Measurements from ENCODE around the gene NFAT5. TPM values are rescaled to one million over a fixed set of nuclear protein-coding genes. Genes with fewer than 3 reads are reported as not detected.
A peak's percentile ranks its signal among the peaks of the same experiment; 100 is the strongest.

NFAT5 gene
- total RNA-seq, 5 donors from 2014 or later (not counting 1 experiment from before 2014, with no cell fraction given) = 24.3 to 33.7 (median 27.8) TPM

- Mint-ChIP-seq H3K9me3 (no peaks in the 10 kb centered on the region), H3K4me1 (peaks cover 11 to 25% (median 20%) of the 10 kb centered on the region in 3 donors), H3K27ac (no peak overlapping the region), H3K4me3 (no peak overlapping the region), H3K27me3 (no peaks in the 10 kb centered on the region), H3K36me3 (no peaks in the 10 kb centered on the region)
- no peaks in the 10 kb centered on the region for H3K36me3 ChIP-seq (ENCODE audit: control insufficient read depth in 2 of 2, extremely low read depth in 1 of 2, insufficient read depth in 1 of 2, low read length in 1 of 2)
- no peak for DNase-seq
- H3K4me3 ChIP-seq (ENCODE audit: control insufficient read depth in 1 of 2, extremely low read depth in 1 of 2, low read length in 1 of 2) = no peak overlapping the region
- no peaks in the 10 kb centered on the region for H3K9me3 ChIP-seq
- no peaks in the 10 kb centered on the region for H3K27me3 ChIP-seq (replicated peaks in 1 of 2; ENCODE audit: control insufficient read depth in 2 of 2, extremely low read depth in 1 of 2, insufficient read depth in 2 of 2, low read length in 1 of 2)
- peaks cover 10 to 17% of the 10 kb centered on the region in 2 experiments for H3K4me1 ChIP-seq (ENCODE audit: control insufficient read depth in 1 of 2, extremely low read depth in 1 of 2, insufficient read depth in 2 of 2, low read length in 2 of 2)
- no peak overlapping the region for H3K27ac ChIP-seq (ENCODE audit: low read length)
- no peak for ATAC-seq (replicated peaks in 1 of 4)
- POLR2A ChIA-PET = no interaction called here
- CTCF ChIA-PET = no interaction called here
Observed at GRCh38 chr16:69561901-69562300, 3.9 kb upstream of the NFAT5 start.

DNA sequence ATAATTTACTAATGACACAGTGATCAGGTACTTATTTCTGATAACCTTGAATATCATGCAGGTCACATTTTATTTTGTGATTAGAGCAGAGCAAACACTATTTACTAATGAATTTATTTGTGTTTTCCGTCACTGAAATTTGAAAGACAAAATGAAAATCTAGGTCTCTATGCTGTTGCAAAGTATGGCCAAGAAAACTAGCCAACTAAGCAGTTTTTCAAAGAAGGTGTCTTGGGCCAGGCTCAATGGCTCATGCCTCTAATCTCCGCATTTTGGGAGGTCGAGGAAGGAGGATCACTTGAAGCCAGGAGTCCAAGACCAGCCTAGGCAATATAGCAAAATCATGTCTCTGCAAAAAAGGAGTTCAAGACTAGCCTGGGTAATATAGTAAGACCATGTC is 3.0 kb upstream of the NFAT5 start:
- POLR2A ChIA-PET = no interaction called here
- H3K9me3 ChIP-seq = no peaks in the 10 kb centered on the region
- no peak for DNase-seq
- Mint-ChIP-seq H3K9me3 (no peaks in the 10 kb centered on the region), H3K27ac (peak overlapping the region in 1 of 2 donors; percentile 24), H3K4me3 (no peak overlapping the region), H3K27me3 (no peaks in the 10 kb centered on the region), H3K36me3 (no peaks in the 10 kb centered on the region), H3K4me1 (peaks cover 20 to 34% (median 29%) of the 10 kb centered on the region in 3 donors)
- H3K27me3 ChIP-seq (replicated peaks in 1 of 2; ENCODE audit: control insufficient read depth in 2 of 2, extremely low read depth in 1 of 2, insufficient read depth in 2 of 2, low read length in 1 of 2) = no peaks in the 10 kb centered on the region
- no peak for ATAC-seq (replicated peaks in 1 of 4)
- peaks cover 15 to 26% of the 10 kb centered on the region in 2 experiments for H3K4me1 ChIP-seq (ENCODE audit: control insufficient read depth in 1 of 2, extremely low read depth in 1 of 2, insufficient read depth in 2 of 2, low read length in 2 of 2)
- CTCF ChIA-PET = no interaction called here
- peak overlapping the region; percentile 97 for H3K27ac ChIP-seq (ENCODE audit: low read length)
- 100% methylated on average over 1 of the region's 3 CpGs for WGBS (ENCODE audit: insufficient coverage)
- no peaks in the 10 kb centered on the region for H3K36me3 ChIP-seq (ENCODE audit: control insufficient read depth in 2 of 2, extremely low read depth in 1 of 2, insufficient read depth in 1 of 2, low read length in 1 of 2)
- no peak overlapping the region for H3K4me3 ChIP-seq (ENCODE audit: control insufficient read depth in 1 of 2, extremely low read depth in 1 of 2, low read length in 1 of 2)

DNA sequence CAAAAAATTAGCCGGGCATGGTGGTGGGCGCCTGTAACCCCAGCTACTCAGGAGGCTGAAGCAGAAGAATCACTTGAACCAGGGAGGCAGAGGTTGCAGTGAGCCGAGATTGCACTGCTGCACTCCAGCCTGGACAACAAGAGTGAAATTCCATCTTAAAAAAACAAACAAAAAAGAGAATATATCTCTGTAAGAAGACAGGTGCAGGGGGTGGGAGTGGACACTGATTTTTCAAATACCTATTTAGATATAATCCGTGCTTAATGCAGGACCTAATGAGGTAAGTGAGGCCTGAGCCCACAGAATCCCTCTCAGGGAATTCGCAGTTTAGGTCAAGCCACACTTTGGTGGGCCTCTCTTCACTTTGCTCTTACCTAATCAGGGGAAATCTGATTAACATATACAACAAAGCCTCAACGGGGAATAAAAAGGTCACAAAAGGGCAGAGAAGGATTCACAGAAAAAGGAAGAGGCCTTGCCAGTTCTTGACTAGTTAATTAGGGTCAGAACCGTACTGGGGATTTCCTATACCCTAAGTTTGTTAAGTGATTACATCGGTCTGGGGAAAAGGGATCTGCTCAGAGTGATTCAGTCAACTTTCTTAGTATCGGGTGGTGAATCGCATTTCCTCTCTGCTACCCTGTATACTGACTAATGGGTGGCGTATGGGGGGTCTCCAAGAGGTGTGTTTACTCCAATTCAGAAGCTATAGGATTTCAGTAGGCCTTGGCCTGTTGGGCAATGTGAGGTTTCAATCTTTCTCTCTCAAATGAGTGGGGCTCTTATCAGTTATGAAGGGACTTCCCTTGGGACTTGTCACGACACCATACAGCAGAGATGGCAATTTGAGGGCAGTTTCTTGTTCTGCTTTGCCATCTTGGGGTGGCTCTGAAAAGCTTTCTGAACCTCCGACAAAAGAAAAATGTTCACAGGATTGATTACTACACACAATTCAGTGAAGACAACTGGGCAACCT is 1.9 kb upstream of the NFAT5 start:
- DNase-seq = peak in 32 of 35 experiments; percentile 6 to 78 (median 24)
- Mint-ChIP-seq H3K27ac (peak overlapping the region; percentile 98 to 99), H3K27me3 (no peaks in the 10 kb centered on the region), H3K4me3 (peak overlapping the region; percentile 92 to 98 (median 93)), H3K4me1 (peaks cover 31 to 45% (median 39%) of the 10 kb centered on the region in 3 donors), H3K36me3 (no peaks in the 10 kb centered on the region), H3K9me3 (no peaks in the 10 kb centered on the region)
- Histone ChIP-seq H3K4me3 (ENCODE audit: control insufficient read depth in 1 of 2, extremely low read depth in 1 of 2, low read length in 1 of 2) (peak overlapping the region; percentile 17 to 70), H3K36me3 (ENCODE audit: control insufficient read depth in 2 of 2, extremely low read depth in 1 of 2, insufficient read depth in 1 of 2, low read length in 1 of 2) (no peaks in the 10 kb centered on the region), H3K9me3 (no peaks in the 10 kb centered on the region), H3K4me1 (ENCODE audit: control insufficient read depth in 1 of 2, extremely low read depth in 1 of 2, insufficient read depth in 2 of 2, low read length in 2 of 2) (peaks cover 18 to 29% of the 10 kb centered on the region in 2 experiments), H3K27me3 (replicated peaks in 1 of 2; ENCODE audit: control insufficient read depth in 2 of 2, extremely low read depth in 1 of 2, insufficient read depth in 2 of 2, low read length in 1 of 2) (no peaks in the 10 kb centered on the region), H3K27ac (ENCODE audit: low read length) (peak overlapping the region; percentile 97)
- no CpG with 5 or more reads among the region's 13 CpGs for WGBS (ENCODE audit: insufficient coverage)
- ChIA-PET POLR2A (interaction anchor here in 1 of 2 donors (0.5 to 1.1 kb wide), 3 partner anchors 19 to 127 kb away, joined by 3 to 4 read pairs (median 3); no protein-coding TSS in a partner anchor), CTCF (interaction anchor here (0.7 to 1.6 kb wide), 4 partner anchors 55 to 278 kb away, joined by 3 to 16 read pairs (median 4); no protein-coding TSS in a partner anchor)
- peak; percentile 25 to 61 (median 36) for ATAC-seq (replicated peaks in 1 of 4)

GRCh38 chr16:69564845-69565670 is 708 bp upstream of the NFAT5 start:
- ChIA-PET POLR2A (interaction anchor here (0.5 to 1.1 kb wide), 4 partner anchors 13 to 27 kb away, joined by 3 to 4 read pairs (median 3); no protein-coding TSS in a partner anchor), CTCF (interaction anchor here in 1 of 2 donors (0.9 to 1.6 kb wide), 3 partner anchors 54 to 279 kb away, joined by 3 to 16 read pairs (median 4); no protein-coding TSS in a partner anchor)
- Mint-ChIP-seq H3K27ac (peak overlapping the region; percentile 98 to 99), H3K9me3 (no peaks in the 10 kb centered on the region), H3K4me3 (peak overlapping the region; percentile 92 to 98 (median 93)), H3K4me1 (peaks cover 42 to 55% (median 50%) of the 10 kb centered on the region in 3 donors), H3K27me3 (no peaks in the 10 kb centered on the region), H3K36me3 (no peaks in the 10 kb centered on the region)
- DNase-seq (peak in 2 of 35 experiments; percentile 9 to 37), ATAC-seq (replicated peaks in 1 of 4) (no peak)
- Histone ChIP-seq H3K4me3 (ENCODE audit: control insufficient read depth in 1 of 2, extremely low read depth in 1 of 2, low read length in 1 of 2) (peak overlapping the region; percentile 70 to 77), H3K9me3 (no peaks in the 10 kb centered on the region), H3K27me3 (replicated peaks in 1 of 2; ENCODE audit: control insufficient read depth in 2 of 2, extremely low read depth in 1 of 2, insufficient read depth in 2 of 2, low read length in 1 of 2) (no peaks in the 10 kb centered on the region), H3K27ac (ENCODE audit: low read length) (peak overlapping the region; percentile 97), H3K4me1 (ENCODE audit: control insufficient read depth in 1 of 2, extremely low read depth in 1 of 2, insufficient read depth in 2 of 2, low read length in 2 of 2) (peaks cover 21 to 29% of the 10 kb centered on the region in 2 experiments), H3K36me3 (ENCODE audit: control insufficient read depth in 2 of 2, extremely low read depth in 1 of 2, insufficient read depth in 1 of 2, low read length in 1 of 2) (no peaks in the 10 kb centered on the region)
- WGBS (ENCODE audit: insufficient coverage) = 1% methylated on average over 19 of the region's 31 CpGs

DNA sequence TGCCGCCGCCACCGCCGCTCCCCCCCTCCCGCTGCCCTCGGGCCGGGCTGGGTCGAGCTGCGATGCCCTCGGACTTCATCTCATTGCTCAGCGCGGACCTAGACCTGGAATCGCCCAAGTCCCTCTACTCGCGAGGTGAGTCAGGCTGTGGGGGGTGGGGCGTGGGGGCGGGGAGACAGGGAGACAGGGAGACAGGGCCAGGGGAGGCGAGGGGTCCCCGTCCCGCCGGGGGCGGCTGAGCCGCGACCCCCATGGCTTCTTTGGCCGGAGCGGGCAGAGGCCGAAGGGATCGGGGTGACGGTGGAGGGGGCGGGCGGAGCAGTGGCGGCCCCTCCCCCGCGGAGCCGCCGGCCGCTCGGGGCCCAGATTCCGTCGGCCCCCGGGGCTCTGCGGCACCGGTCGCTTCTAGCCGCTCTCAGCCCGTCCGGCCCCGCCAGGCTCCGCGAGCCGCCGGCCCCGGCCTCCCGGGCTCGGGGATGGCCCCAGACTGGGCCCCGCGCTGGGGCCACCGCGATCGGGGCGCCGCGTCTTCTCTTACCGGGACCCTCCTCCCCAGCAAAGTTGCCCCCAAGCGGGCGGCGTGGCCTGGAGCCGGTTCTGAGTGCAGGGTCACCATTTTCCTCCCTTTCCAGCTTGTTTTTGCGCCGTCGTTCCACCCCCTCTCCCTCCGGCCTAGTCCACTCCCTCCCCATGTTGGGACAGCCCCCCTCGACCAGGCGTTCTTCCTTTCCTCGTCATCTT is 644 bp downstream of the NFAT5 start:
- H3K4me1 ChIP-seq (ENCODE audit: control insufficient read depth in 1 of 2, extremely low read depth in 1 of 2, insufficient read depth in 2 of 2, low read length in 2 of 2) = peaks cover 21 to 29% of the 10 kb centered on the region in 2 experiments
- Mint-ChIP-seq H3K36me3 (no peaks in the 10 kb centered on the region), H3K4me3 (peak overlapping the region; percentile 94 to 98 (median 98)), H3K27me3 (no peaks in the 10 kb centered on the region), H3K27ac (peak overlapping the region; percentile 93 to 94), H3K9me3 (no peaks in the 10 kb centered on the region), H3K4me1 (peaks cover 47 to 61% (median 51%) of the 10 kb centered on the region in 3 donors)
- H3K27ac ChIP-seq (ENCODE audit: low read length) = peak overlapping the region; percentile 83
- H3K27me3 ChIP-seq (replicated peaks in 1 of 2; ENCODE audit: control insufficient read depth in 2 of 2, extremely low read depth in 1 of 2, insufficient read depth in 2 of 2, low read length in 1 of 2) = no peaks in the 10 kb centered on the region
- ChIA-PET POLR2A (interaction anchor here (0.7 kb wide), 2 partner anchors 43 to 122 kb away, joined by 3 read pairs; no protein-coding TSS in a partner anchor), CTCF (no interaction called here)
- peak overlapping the region; percentile 70 to 86 for H3K4me3 ChIP-seq (ENCODE audit: control insufficient read depth in 1 of 2, extremely low read depth in 1 of 2, low read length in 1 of 2)
- 0% methylated on average over 62 of the region's 75 CpGs for WGBS (ENCODE audit: insufficient coverage)
- H3K9me3 ChIP-seq = no peaks in the 10 kb centered on the region
- no peaks in the 10 kb centered on the region for H3K36me3 ChIP-seq (ENCODE audit: control insufficient read depth in 2 of 2, extremely low read depth in 1 of 2, insufficient read depth in 1 of 2, low read length in 1 of 2)
- peak; percentile 28 to 38 (median 33) for ATAC-seq (replicated peaks in 1 of 4)
- DNase-seq = peak in 7 of 35 experiments; percentile 1 to 48 (median 10)
